Renal pelvis (tissue), 12 donors: ENCODE data around the gene CCDC71. TPM values are rescaled to one million over a fixed set of nuclear protein-coding genes. Genes with fewer than 3 reads are reported as not detected.

Experiments used
- DNase-seq: peaks from one replicate; pipeline ENCODE4 v3.0.0-alpha.2; 2013
- long read RNA-seq, 16 experiments: transcript quantifications; one replicate each; lab custom pipeline, GENCODE V29; 2026
- polyA plus RNA-seq, 3 donors: library from polyadenylated mRNA; unstranded; fragments of 120-200 nt; gene quantifications; one replicate each; pipeline ENCODE4 v1.2.1, GENCODE V29; 2013; ENCODE audit not compliant: insufficient read length in 3 of 3

The CCDC71 gene
- 10 to 100 TPM; 21.8 to 30.2 (median 26.8) TPM for polyA plus RNA-seq
- long read RNA-seq, donor 1, transcript CCDC71-201 (2 exons, 1,781 nt), result major isoform, 14 of 14 reads
- long read RNA-seq, donor 1, partial matches to known transcripts, result 0 of 14 reads
- long read RNA-seq, donor 1, other reads (novel, unspliced or antisense), result 0 of 14 reads
- long read RNA-seq, donor 2, transcript CCDC71-201 (2 exons, 1,781 nt), result major isoform, 26 of 26 reads
- long read RNA-seq, donor 2, partial matches to known transcripts, result 0 of 26 reads
- long read RNA-seq, donor 2, other reads (novel, unspliced or antisense), result 0 of 26 reads
- long read RNA-seq, donor 3, transcript CCDC71-201 (2 exons, 1,781 nt), result major isoform, 11 of 11 reads
- long read RNA-seq, donor 3, partial matches to known transcripts, result 0 of 11 reads
- long read RNA-seq, donor 3, other reads (novel, unspliced or antisense), result 0 of 11 reads
- long read RNA-seq, donor 4, transcript CCDC71-201 (2 exons, 1,781 nt), result major isoform, 24 of 24 reads
- long read RNA-seq, donor 4, partial matches to known transcripts, result 0 of 24 reads
- long read RNA-seq, donor 4, other reads (novel, unspliced or antisense), result 0 of 24 reads
- long read RNA-seq, donor 5, transcript CCDC71-201 (2 exons, 1,781 nt), result major isoform, 13 of 13 reads
- long read RNA-seq, donor 5, partial matches to known transcripts, result 0 of 13 reads
- long read RNA-seq, donor 5, other reads (novel, unspliced or antisense), result 0 of 13 reads
- long read RNA-seq, donor 6, transcript CCDC71-201 (2 exons, 1,781 nt), result major isoform, 19 of 19 reads
- long read RNA-seq, donor 6, partial matches to known transcripts, result 0 of 19 reads
- long read RNA-seq, donor 6, other reads (novel, unspliced or antisense), result 0 of 19 reads
- long read RNA-seq, donor 7, transcript CCDC71-201 (2 exons, 1,781 nt), result major isoform, 23 of 38 reads
- long read RNA-seq, donor 7, partial matches to known transcripts, result 15 of 38 reads
- long read RNA-seq, donor 7, other reads (novel, unspliced or antisense), result 0 of 38 reads
- long read RNA-seq, donor 8, partial matches to known transcripts, result 0 of 3 reads
- long read RNA-seq, donor 8, other reads (novel, unspliced or antisense), result 0 of 3 reads
- long read RNA-seq, donor 9, transcript CCDC71-201 (2 exons, 1,781 nt), result major isoform, 28 of 28 reads
- long read RNA-seq, donor 9, partial matches to known transcripts, result 0 of 28 reads
- long read RNA-seq, donor 9, other reads (novel, unspliced or antisense), result 0 of 28 reads
- long read RNA-seq, donor 10, transcript CCDC71-201 (2 exons, 1,781 nt), result major isoform, 19 of 19 reads
- long read RNA-seq, donor 10, partial matches to known transcripts, result 0 of 19 reads
- long read RNA-seq, donor 10, other reads (novel, unspliced or antisense), result 0 of 19 reads
- long read RNA-seq, donor 11, transcript CCDC71-201 (2 exons, 1,781 nt), result major isoform, 14 of 14 reads
- long read RNA-seq, donor 11, partial matches to known transcripts, result 0 of 14 reads
- long read RNA-seq, donor 11, other reads (novel, unspliced or antisense), result 0 of 14 reads
- long read RNA-seq, donor 12, transcript CCDC71-201 (2 exons, 1,781 nt), result major isoform, 22 of 36 reads
- long read RNA-seq, donor 12, partial matches to known transcripts, result 14 of 36 reads
- long read RNA-seq, donor 12, other reads (novel, unspliced or antisense), result 0 of 36 reads
- long read RNA-seq, donor 13, transcript CCDC71-201 (2 exons, 1,781 nt), result major isoform, 5 of 5 reads
- long read RNA-seq, donor 13, partial matches to known transcripts, result 0 of 5 reads
- long read RNA-seq, donor 13, other reads (novel, unspliced or antisense), result 0 of 5 reads
- long read RNA-seq, donor 14, result 0 reads
- long read RNA-seq, donor 15, transcript CCDC71-201 (2 exons, 1,781 nt), result major isoform, 15 of 15 reads
- long read RNA-seq, donor 15, partial matches to known transcripts, result 0 of 15 reads
- long read RNA-seq, donor 15, other reads (novel, unspliced or antisense), result 0 of 15 reads
- long read RNA-seq, donor 16, transcript CCDC71-201 (2 exons, 1,781 nt), result major isoform, 15 of 15 reads
- long read RNA-seq, donor 16, partial matches to known transcripts, result 0 of 15 reads
- long read RNA-seq, donor 16, other reads (novel, unspliced or antisense), result 0 of 15 reads

- DNase-seq, result peak; percentile 75
Observed at GRCh38 chr3:49165771-49166751, at the start of gene CCDC71. TSS of gene CCDC71 (minus strand) at chr3:49166331. CDS start at chr3:49164208, 2,123 bp downstream.

- DNase-seq, result no peak
Observed at GRCh38 chr3:49213998-49214397, 47.9 kb upstream of the CCDC71 start.

GRCh38 chr3:49213541-49213943 is 47.4 kb upstream of the CCDC71 start:
- no peak for DNase-seq

GRCh38 chr3:49199900-49200281 is 33.8 kb upstream of the CCDC71 start:
- DNase-seq, result no peak

- DNase-seq, result peak; percentile 81
Observed at GRCh38 chr3:49199239-49199899, 33.2 kb upstream of the CCDC71 start.

GRCh38 chr3:49198611-49199230 is 32.6 kb upstream of the CCDC71 start:
- DNase-seq, result no peak

- DNase-seq, result no peak
Observed at GRCh38 chr3:49198161-49198560, 32.0 kb upstream of the CCDC71 start.

GRCh38 chr3:49191741-49192140 is 25.6 kb upstream of the CCDC71 start:
- DNase-seq, result no peak

- DNase-seq, result no peak
Observed at GRCh38 chr3:49183873-49184272, 17.7 kb upstream of the CCDC71 start.

- no peak for DNase-seq
Observed at GRCh38 chr3:49182682-49183081, 16.6 kb upstream of the CCDC71 start.

GRCh38 chr3:49181351-49181750 is 15.2 kb upstream of the CCDC71 start:
- no peak for DNase-seq

GRCh38 chr3:49180116-49180515 is 14.0 kb upstream of the CCDC71 start:
- no peak for DNase-seq

GRCh38 chr3:49177073-49177472 is 10.9 kb upstream of the CCDC71 start:
- no peak for DNase-seq

- no peak for DNase-seq
Observed at GRCh38 chr3:49175530-49175929, 9.4 kb upstream of the CCDC71 start.

GRCh38 chr3:49174397-49174985 is 8.4 kb upstream of the CCDC71 start:
- DNase-seq, result no peak

GRCh38 chr3:49173792-49174170 is 7.7 kb upstream of the CCDC71 start:
- DNase-seq, result no peak

- DNase-seq, result peak; percentile 80
Observed at GRCh38 chr3:49173116-49173791, 7.1 kb upstream of the CCDC71 start.
